VCaP (cell line): ENCODE measurements around the gene ZNF653.
"Not testable (repeated sequence)": the region's sequence is repeated elsewhere in the genome, so short reads cannot be mapped to it uniquely, and the experiment has no call there.

Experiments used
- H3K27ac ChIP-seq: fragments of 450-650 bp; 2 replicates; pipeline ENCODE4 v1.5.1; 2017
- TF ChIP-seq, protein P1 (sequence below): fragments of 450-650 bp; conservative IDR thresholded peaks from 2 replicates; pipeline ENCODE4 v1.5.1; 2017; ENCODE audit warnings: mild to moderate bottlenecking, moderate library complexity

ZNF653 gene

DNA sequence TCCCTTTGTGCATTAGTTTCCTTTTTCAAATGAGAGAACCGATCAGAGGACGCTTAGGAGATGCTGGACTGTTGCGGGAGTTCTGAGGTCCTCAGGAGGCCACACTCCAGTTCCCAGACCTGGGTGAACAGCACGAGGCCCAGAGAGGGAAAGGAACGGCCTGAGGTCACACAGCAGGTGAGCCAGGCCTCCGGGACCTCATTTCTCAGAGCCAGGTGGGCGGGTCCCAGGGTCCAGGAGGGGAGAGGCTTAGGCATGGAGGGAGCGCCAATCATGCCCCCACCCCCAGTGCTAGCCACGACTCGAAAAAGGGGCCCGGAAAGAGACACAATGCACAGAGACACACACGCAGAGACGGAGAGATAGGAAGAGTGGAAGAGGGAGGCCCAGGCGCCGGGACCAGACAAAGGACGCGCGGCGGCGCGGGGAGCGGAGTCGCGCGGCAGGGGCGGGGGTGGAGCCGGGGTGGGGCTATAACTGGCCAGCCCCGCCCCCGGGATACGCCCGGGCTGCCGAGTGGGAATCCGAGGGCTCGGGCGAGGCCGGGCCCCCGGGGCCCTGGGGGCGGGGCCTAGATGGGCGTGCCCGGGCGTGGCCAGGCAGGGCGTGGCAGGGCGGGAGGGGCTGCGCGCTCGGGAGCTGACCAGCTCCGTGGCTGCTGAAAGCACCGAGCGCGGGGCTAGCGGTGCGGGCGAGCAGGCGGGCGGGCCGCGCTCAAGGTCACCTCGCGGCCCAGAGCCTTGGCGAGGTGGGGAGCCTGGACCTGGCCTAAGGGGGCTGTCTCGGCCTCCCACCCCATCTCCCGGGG, 26.3 kb downstream of the ZNF653 start:
- TF ChIP-seq, protein P1, sequence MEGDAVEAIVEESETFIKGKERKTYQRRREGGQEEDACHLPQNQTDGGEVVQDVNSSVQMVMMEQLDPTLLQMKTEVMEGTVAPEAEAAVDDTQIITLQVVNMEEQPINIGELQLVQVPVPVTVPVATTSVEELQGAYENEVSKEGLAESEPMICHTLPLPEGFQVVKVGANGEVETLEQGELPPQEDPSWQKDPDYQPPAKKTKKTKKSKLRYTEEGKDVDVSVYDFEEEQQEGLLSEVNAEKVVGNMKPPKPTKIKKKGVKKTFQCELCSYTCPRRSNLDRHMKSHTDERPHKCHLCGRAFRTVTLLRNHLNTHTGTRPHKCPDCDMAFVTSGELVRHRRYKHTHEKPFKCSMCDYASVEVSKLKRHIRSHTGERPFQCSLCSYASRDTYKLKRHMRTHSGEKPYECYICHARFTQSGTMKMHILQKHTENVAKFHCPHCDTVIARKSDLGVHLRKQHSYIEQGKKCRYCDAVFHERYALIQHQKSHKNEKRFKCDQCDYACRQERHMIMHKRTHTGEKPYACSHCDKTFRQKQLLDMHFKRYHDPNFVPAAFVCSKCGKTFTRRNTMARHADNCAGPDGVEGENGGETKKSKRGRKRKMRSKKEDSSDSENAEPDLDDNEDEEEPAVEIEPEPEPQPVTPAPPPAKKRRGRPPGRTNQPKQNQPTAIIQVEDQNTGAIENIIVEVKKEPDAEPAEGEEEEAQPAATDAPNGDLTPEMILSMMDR, result no peak
- H3K27ac ChIP-seq, result no peak overlapping the region

DNA sequence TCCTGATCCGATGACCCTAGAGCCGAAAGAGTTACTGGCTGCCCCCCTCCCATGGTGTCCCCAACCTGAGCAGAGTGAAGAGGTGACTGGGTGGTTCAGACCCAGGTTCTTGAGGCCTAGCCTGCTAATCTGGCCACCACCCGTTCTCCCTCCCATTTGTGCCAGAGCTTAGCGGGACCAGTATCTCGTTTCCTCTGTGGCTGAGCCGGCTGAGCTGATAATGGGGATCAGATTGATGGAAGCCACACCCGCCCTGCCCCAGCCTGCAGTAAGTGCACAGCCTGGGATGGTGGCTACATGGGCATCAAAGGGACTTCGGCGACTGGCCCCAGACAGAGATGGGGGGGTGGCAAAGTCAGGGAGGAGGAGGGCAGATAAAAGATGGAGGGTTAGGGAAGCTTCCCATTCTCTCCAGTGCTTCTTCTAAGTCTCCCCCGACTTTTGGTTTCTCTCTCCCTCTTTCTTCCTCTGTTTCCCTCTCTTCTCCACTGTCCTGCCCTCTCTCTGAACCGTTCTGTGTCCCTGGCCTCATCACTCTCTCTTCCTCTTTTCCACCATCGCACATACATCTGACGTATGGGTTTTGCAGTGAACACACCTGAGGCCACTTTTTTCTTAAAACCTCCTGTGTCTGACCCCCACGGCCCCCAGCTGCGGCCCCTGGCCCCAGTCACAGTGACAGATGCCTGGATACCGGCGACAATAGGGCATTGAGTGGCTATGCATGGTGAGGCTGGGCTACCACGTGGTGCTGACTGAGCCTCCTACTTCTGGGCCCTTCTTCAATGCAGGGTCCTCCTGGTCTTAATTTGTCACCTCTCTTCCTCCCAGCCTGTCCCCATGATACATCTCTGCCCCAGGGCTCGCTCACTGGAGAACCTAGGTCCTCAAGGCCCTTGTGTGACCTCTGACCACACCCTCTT, 27.2 kb downstream of the ZNF653 start:
- TF ChIP-seq, protein P1, result no peak
- no peak overlapping the region for H3K27ac ChIP-seq

DNA sequence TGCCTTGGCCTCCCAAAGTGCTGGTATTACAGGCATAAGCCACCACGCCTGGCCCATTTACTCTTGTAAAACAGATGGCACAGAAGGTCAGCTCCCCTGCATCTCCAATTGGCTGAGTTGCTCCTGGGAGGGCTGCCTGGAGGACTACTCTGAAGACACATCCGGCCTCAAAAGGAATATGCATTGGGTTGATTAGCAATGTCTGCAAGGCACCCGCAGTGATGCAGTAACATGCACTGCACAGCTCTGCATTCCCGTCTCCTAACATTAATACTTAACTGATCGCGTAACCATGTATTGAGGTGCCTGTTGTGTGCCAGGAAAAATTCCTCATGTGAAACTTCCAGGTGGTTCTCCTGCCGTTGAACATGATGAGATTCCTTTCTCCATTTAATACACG, 29.8 kb downstream of the ZNF653 start:
- TF ChIP-seq, protein P1, result no peak
- H3K27ac ChIP-seq, result no peak overlapping the region

DNA sequence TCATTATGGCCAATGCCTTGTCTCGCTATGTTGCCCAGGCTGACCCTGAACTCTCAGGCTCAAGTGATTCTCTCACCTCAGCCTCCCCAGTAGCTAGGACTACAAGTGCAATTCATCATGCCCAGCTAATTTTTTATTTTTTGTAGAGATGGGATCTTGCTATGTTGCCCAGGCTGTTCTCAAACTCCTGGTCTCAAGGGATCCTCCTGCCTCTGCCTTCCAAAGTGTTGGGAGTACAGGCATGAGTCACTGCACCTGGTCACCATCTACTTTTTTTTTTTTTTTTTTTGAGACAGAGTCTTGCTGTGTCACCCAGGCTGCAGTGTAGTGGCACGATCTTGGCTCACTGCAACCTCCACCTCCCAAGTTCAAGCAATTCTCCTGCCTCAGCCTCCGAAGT, 30.3 kb downstream of the ZNF653 start:
- H3K27ac ChIP-seq, result not testable (repeated sequence)

DNA sequence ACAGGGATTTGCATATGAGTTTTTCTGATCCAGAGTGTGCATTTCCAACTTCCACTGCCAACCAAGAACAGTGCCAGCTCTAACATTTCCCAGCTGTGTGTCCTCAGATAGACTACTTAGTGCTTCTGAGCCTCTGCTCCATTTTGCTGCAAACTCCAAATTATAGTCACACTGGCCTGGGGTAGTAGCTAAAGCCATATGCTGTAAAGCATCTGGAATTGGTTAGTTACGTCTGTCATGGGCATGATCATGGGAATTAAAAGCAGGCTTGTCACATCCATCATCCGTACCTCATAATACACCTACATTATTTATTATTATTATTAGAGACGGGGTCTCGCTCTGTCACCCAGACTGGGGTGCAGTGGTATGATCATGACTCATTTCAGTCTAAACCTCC, 31.9 kb downstream of the ZNF653 start:
- no peak overlapping the region for H3K27ac ChIP-seq
- TF ChIP-seq, protein P1, result no peak

DNA sequence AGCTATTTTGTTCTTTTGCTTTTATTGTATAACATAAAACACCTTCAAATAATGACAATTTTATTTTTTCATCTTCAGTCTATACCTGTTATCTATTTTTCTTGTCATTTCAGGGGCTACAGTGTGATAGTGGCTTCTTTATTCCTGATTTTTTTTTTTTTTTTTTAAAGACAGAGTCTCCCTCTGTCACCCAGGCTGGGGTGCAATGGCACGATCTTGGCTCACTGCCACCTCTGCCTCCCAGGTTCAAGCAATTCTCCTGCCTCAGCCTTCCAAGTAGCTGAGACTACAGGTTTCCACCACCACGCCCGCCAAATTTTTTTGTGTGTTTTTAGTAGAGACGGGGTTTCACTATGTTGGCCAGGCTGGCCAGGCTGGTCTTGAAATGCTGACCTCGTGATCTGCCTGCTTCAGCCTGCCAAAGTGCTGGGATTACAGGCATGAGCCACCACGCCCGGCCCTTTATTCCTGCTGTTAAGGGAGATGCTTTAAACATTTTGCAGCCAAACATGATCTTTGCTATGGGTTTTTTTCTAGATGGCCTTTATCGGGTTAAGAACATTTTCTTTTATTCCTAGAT, 37.3 kb downstream of the ZNF653 start:
- not testable (repeated sequence) for H3K27ac ChIP-seq

DNA sequence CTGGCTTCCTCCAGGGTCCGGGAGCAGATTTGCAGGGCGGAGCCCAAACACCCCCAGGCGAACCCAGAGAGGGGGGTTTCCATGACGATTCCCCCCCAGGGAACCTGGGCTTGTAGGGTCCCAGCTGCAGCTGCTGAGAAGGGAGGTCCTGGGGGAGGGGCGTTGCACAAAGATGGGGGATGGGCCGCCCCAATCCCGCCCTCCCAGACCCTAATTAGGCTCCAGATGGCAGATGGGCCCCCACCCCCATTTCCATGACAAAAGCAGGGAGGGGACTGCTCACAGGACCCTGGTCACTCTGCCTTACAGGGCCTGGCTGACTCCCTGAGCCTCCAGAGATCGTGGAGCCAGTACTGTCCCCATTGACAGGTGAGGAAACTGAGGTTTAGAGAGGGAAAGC, 40.0 kb downstream of the ZNF653 start:
- H3K27ac ChIP-seq, result no peak overlapping the region
- TF ChIP-seq, protein P1, result no peak

DNA sequence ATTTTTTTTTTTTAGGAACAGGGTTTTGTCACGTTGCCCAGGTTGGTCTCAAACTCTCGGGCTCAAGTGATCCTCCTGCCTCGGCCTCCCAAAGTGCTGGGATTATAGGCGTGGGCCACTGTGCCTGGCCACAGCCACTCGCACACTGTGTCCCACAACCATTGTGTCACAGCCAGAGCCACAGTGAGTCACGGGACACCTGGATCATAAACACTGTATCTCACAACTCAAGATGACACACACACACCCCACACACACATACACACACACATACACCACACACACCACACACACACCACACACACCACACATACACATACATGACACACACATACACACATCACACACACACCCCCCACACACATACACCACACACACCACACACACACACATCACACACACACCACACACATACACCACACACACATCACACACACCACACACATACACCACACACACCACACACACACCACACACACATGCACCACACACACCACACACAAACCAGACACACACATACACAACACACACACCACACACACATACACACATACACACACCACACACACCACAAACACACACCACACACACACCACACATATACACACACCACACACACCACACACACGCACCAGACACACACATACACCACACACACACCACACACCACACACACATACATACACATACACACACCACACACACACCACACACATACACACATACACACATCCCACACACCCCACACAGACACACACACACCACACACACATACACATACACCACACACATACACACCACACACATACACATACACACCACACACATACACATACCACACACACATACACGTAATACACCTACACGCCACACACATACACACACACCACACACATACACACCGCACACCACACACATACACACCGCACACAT, 41.0 kb downstream of the ZNF653 start:
- H3K27ac ChIP-seq, result no peak overlapping the region
- TF ChIP-seq, protein P1, result no peak
